ENCODE measurements around the gene RNASEH1.

Gene RNASEH1

DNA sequence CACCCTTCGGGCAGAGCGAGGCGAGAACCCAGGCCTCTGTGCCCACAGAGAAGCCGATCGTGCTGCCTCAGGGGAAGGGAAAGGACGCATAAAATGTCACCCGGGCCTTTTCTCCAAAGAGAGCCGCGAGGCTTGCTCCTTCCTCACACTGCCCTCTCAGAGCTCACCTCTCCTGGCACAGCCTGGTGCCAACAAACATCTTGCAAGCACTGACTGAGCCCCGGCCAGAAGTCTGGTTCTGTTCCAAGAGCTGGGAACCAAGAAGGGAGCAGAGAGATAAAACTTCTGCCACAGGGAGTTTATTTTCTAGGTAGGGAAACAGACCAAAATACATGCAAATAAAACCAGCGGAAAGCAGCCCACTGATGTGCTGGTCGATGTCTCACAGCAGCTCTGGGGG lies 25.2 kb downstream of the RNASEH1 start:
- DNase-seq (ENCODE audit: low read depth) = no peak
- no peak overlapping the region for H3K4me3 ChIP-seq (ENCODE audit: low read depth, low read length)
- TF ChIP-seq, protein P1, sequence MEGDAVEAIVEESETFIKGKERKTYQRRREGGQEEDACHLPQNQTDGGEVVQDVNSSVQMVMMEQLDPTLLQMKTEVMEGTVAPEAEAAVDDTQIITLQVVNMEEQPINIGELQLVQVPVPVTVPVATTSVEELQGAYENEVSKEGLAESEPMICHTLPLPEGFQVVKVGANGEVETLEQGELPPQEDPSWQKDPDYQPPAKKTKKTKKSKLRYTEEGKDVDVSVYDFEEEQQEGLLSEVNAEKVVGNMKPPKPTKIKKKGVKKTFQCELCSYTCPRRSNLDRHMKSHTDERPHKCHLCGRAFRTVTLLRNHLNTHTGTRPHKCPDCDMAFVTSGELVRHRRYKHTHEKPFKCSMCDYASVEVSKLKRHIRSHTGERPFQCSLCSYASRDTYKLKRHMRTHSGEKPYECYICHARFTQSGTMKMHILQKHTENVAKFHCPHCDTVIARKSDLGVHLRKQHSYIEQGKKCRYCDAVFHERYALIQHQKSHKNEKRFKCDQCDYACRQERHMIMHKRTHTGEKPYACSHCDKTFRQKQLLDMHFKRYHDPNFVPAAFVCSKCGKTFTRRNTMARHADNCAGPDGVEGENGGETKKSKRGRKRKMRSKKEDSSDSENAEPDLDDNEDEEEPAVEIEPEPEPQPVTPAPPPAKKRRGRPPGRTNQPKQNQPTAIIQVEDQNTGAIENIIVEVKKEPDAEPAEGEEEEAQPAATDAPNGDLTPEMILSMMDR (conservative IDR thresholded peaks at IDR 0.05; ENCODE audit: low read depth, low read length) = no peak

DNA sequence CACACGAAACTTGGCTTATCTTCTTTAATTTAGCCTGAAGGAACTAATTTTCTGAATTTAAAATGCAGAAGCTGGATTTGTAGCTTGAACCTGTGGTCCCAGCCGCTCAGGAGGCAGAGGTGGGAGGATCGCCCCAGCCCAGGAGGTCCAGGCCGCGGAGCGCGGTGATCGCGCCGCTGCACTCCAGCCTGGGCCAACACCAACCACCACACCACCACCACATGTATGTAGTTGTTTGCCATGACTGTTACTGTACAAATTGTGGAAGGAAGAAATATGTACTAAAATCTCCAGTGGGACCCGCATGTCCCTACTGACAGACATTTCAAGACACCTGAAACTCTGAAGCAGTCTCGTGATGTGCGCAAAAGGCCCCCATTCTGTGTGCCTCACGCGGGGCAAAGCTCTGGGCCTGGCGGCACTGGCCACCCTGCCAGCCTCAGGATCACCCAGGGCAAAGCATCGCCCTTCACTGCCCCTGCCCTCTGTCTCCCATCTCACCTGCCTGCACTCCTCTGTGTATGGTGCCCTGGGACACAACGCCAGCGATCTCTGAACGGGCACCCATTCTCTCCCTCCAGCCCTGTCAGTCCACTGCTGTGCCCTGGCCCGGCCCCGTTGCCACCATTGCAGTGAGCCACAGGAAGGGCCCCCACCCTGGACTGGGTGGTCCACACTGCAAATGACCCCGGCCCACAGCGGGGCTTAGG lies 28.7 kb downstream of the RNASEH1 start:
- no peak for DNase-seq (ENCODE audit: low read depth)
- no peak overlapping the region for H3K4me3 ChIP-seq (ENCODE audit: low read depth, low read length)
- TF ChIP-seq, protein P1 (conservative IDR thresholded peaks at IDR 0.05; ENCODE audit: low read depth, low read length) = no peak

DNA sequence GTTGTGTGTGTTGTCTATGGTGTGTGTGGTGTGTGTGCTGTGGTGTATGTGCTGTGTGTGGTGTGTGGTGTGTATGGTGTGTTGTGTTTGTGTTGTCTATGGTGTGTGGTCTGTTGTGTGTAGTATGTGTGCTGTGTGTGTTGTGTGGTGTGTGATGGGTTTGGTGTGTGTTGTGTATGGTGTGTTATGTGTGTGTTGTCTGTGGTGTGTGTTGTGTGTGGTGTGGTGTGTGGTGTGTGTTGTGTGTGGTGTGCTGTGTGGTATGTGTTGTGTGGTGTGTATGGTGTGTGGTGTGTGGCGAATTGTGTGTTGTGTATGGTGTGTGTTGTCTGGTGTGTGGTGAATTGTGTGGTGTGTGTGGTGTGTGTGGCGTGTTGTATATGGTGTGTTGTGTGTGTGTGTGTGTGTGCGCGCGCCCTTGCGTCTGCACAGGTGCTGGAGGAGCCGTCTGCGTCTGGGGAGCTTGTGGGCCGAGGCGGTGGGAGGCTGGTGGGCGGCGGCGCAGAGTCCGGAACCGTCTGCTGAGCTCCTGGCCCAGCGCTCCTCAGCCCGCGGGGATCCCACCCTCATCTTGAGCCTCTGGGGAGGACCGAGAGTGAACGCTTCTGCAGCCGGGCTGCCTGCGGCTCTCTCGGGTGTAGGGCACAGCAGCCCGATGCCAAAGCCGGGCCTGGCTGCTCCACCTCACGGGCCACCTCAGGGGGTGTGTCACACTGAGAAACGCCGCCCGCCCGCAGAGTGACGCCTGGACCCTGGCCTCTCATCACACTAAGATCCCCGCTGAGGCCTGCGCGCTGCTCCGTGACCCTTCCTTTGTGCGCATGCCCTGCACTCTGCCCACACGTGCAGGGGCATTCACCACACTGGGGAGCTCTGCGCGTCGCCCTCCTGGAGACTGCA lies 30.0 kb downstream of the RNASEH1 start:
- DNase-seq (ENCODE audit: low read depth) = no peak
- TF ChIP-seq, protein P1 (conservative IDR thresholded peaks at IDR 0.05; ENCODE audit: low read depth, low read length) = no peak
- H3K4me3 ChIP-seq (ENCODE audit: low read depth, low read length) = no peak overlapping the region

DNA sequence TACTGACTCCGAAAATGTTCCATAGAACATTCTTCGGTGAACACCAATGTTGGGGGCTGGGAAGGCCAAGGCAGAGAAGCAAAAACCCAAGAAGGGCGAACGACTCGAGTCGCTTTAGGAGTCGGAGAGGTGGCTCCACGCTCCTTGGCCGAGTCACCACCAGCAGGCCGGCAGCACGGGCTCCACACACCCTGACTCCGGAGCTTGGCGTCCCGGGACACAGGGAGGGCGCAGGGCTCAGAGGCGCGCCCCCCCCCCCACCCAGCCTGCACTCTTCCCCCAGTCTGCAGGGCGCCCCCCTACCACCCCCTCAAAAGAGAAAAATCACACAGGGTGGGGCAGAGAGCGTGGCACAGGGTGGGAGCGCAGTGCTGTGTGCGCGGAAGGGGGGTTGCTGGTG lies 31.3 kb downstream of the RNASEH1 start:
- TF ChIP-seq, protein P1 (conservative IDR thresholded peaks at IDR 0.05; ENCODE audit: low read depth, low read length) = no peak
- no peak overlapping the region for H3K4me3 ChIP-seq (ENCODE audit: low read depth, low read length)
- DNase-seq (ENCODE audit: low read depth) = no peak

DNA sequence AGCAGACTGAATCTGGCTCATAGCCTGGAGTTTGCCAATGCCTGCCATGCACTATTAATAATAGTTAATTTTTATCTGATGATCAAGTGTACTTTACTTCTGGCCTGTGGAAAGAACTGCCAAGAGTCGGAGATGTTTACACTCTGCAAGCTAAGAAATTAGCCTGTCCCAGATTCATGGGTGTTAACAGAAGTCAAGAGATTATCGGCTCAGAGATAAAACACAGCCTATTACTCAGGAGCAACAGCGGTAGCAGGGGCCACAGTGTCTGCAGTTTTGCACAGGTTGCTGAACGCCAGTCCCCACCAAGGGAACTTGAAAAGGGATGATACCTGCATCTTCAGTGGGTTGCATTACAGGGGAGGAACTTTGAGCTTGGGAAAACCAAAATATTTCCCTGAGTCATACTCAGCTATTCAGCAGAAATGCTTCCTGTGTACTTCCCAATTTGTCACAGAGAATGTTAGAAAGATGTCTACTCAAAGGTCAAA lies 34.5 kb downstream of the RNASEH1 start:
- TF ChIP-seq, protein P1 (conservative IDR thresholded peaks at IDR 0.05; ENCODE audit: low read depth, low read length) = no peak
- peak; percentile 52 for DNase-seq (ENCODE audit: low read depth)

DNA sequence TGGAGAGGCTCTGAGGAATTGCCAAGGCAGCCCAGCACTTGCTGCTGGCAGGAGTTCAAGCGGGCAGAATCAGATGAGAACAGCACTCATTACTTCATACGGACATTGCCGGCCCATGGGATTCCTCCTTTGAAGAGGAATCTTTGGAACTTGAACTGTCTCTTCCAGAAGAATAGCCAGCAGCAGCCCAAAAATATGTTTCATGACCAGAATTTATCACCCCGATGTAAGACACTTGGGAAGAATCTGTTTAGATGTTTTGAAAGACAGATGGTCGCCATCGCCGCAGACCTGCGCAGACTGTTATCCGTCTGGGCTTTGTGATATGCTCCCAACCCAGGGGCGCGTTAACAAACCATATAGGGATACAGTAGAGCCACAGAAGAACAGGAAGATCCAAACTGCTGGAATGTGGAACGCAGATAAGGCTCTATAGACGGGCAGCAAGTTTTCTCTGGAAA lies 35.1 kb downstream of the RNASEH1 start:
- H3K4me3 ChIP-seq (ENCODE audit: low read depth, low read length) = no peak overlapping the region
- TF ChIP-seq, protein P1 (conservative IDR thresholded peaks at IDR 0.05; ENCODE audit: low read depth, low read length) = no peak
- DNase-seq (ENCODE audit: low read depth) = peak; percentile 20

More for the DNA sequence above, 34.5 kb downstream of the RNASEH1 start:
- H3K4me3 ChIP-seq (ENCODE audit: low read depth, low read length) = no peak overlapping the region
